Activated CD4-positive, alpha-beta T cell treated with anti-CD3 and anti-CD28 coated beads, Interleukin-2, amount 10 ng/mL, durations not matched to agents 7 days and 5 days (primary cell): Measurements from ENCODE around the gene ARID3B. TPM values are rescaled to one million over a fixed set of nuclear protein-coding genes. Genes with fewer than 3 reads are reported as not detected.
"Not testable (repeated sequence)": the region's sequence is repeated elsewhere in the genome, so short reads cannot be mapped to it uniquely, and the experiment has no call there.

ENCODE experiments used
- CTCF ChIA-PET: fragments of 350-600 bp; sonication (Branson Sonifier 250); formaldehyde crosslinking; loops from one replicate; lab custom pipeline; 2021; ENCODE audit warnings: antibody characterized with exemption; lab: Charles Lee
- POLR2A ChIA-PET: fragments of 350-600 bp; sonication (Branson Sonifier 250); formaldehyde crosslinking; loops from one replicate; lab custom pipeline; 2021; ENCODE audit warnings: antibody characterized with exemption; lab: Charles Lee
- DNase-seq: peaks from one replicate; pipeline ENCODE4 v3.0.0-alpha.2; 2020
- H3K27ac Mint-ChIP-seq: one replicate; pipeline ENCODE4 v1.8.0; 2021; ENCODE audit warnings: mild to moderate bottlenecking, moderate library complexity, mixed read lengths
- H3K27me3 Mint-ChIP-seq: one replicate; pipeline ENCODE4 v1.8.0; 2021; ENCODE audit warnings: mixed read lengths
- H3K36me3 Mint-ChIP-seq: one replicate; pipeline ENCODE4 v1.8.0; 2021; ENCODE audit warnings: low read depth, mixed read lengths
- H3K4me1 Mint-ChIP-seq: one replicate; pipeline ENCODE4 v1.8.0; 2021; ENCODE audit warnings: mixed read lengths
- H3K4me3 Mint-ChIP-seq: one replicate; pipeline ENCODE4 v1.8.0; 2021; ENCODE audit warnings: mild to moderate bottlenecking, moderate library complexity, mixed read lengths
- H3K9me3 Mint-ChIP-seq: one replicate; pipeline ENCODE4 v1.8.0; 2021; ENCODE audit warnings: mixed read lengths
- total RNA-seq, 2 experiments: library from RNA; stranded (reverse); gene quantifications; one replicate each; pipeline ENCODE4 v1.2.3, GENCODE V29; 2021

The ARID3B gene
- 10 to 100 TPM; 28.3 to 29.0 TPM for total RNA-seq

- no peaks in the 10 kb centered on the region for H3K9me3 Mint-ChIP-seq
- H3K36me3 Mint-ChIP-seq: peaks cover 23% of the 10 kb centered on the region
- H3K4me1 Mint-ChIP-seq: peaks cover 54% of the 10 kb centered on the region
- DNase-seq: peak; percentile 98
- peak within 1 kb of the TSS; percentile 96 for H3K27ac Mint-ChIP-seq
- ChIA-PET CTCF (interaction anchor here (0.6 to 1.7 kb wide), 11 partner anchors 11 to 549 kb away, joined by 3 to 6 read pairs (median 4); partner anchors contain the start of gene STOML1), POLR2A (interaction anchor here (0.7 to 1.2 kb wide), 4 partner anchors 12 to 77 kb away, joined by 3 to 4 read pairs (median 3); partner anchors contain the start of gene CLK3)
- H3K27me3 Mint-ChIP-seq: no peaks in the 10 kb centered on the region
- H3K4me3 Mint-ChIP-seq: peak within 1 kb of the TSS; percentile 92
Observed at GRCh38 chr15:74540761-74541493, at the start of gene ARID3B. TSS of gene ARID3B (plus strand) at chr15:74541220. CDS start at chr15:74543937, 2,717 bp downstream.

GRCh38 chr15:74496648-74497047, 44.4 kb upstream of the ARID3B start:
- no peaks in the 10 kb centered on the region for H3K9me3 Mint-ChIP-seq
- H3K4me1 Mint-ChIP-seq: no peaks in the 10 kb centered on the region
- H3K27me3 Mint-ChIP-seq: no peaks in the 10 kb centered on the region
- no peak overlapping the region for H3K27ac Mint-ChIP-seq
- no peak for DNase-seq
- ChIA-PET CTCF (no interaction called here), POLR2A (no interaction called here)
- H3K4me3 Mint-ChIP-seq: no peak overlapping the region
- H3K36me3 Mint-ChIP-seq: no peaks in the 10 kb centered on the region

GRCh38 chr15:74497584-74497983, 43.4 kb upstream of the ARID3B start:
- no peaks in the 10 kb centered on the region for H3K27me3 Mint-ChIP-seq
- peaks cover 2% of the 10 kb centered on the region for H3K36me3 Mint-ChIP-seq
- H3K4me3 Mint-ChIP-seq: no peak overlapping the region
- no peaks in the 10 kb centered on the region for H3K9me3 Mint-ChIP-seq
- peaks cover 2% of the 10 kb centered on the region for H3K4me1 Mint-ChIP-seq
- CTCF ChIA-PET: interaction anchor here (1.2 kb wide), 2 partner anchors 115 to 124 kb away, joined by 3 read pairs; no protein-coding TSS in a partner anchor
- POLR2A ChIA-PET: no interaction called here
- DNase-seq: no peak
- H3K27ac Mint-ChIP-seq: no peak overlapping the region

- ChIA-PET CTCF (interaction anchor here (1.4 to 1.8 kb wide), 2 partner anchors 56 to 128 kb away, joined by 3 read pairs; no protein-coding TSS in a partner anchor), POLR2A (no interaction called here)
- no peak for DNase-seq
- peaks cover 3% of the 10 kb centered on the region for H3K4me1 Mint-ChIP-seq
- no peaks in the 10 kb centered on the region for H3K9me3 Mint-ChIP-seq
- no peak overlapping the region for H3K4me3 Mint-ChIP-seq
- no peak overlapping the region for H3K27ac Mint-ChIP-seq
- no peaks in the 10 kb centered on the region for H3K27me3 Mint-ChIP-seq
- H3K36me3 Mint-ChIP-seq: peaks cover 8% of the 10 kb centered on the region
Observed at GRCh38 chr15:74499366-74499765, 41.7 kb upstream of the ARID3B start.

GRCh38 chr15:74500401-74500800, 40.6 kb upstream of the ARID3B start:
- Mint-ChIP-seq H3K9me3 (no peaks in the 10 kb centered on the region), H3K27ac (no peak overlapping the region), H3K36me3 (peaks cover 8% of the 10 kb centered on the region), H3K4me3 (no peak overlapping the region), H3K4me1 (peaks cover 3% of the 10 kb centered on the region), H3K27me3 (no peaks in the 10 kb centered on the region)
- DNase-seq: no peak
- CTCF ChIA-PET: interaction anchor here (1.8 kb wide), 1 partner anchor 55 kb away, joined by 3 read pairs; no protein-coding TSS in a partner anchor
- POLR2A ChIA-PET: no interaction called here

GRCh38 chr15:74502301-74502700, 38.7 kb upstream of the ARID3B start:
- DNase-seq: no peak
- no peak overlapping the region for H3K4me3 Mint-ChIP-seq
- ChIA-PET POLR2A (no interaction called here), CTCF (interaction anchor here (0.7 to 1.1 kb wide), 2 partner anchors 20 to 118 kb away, joined by 3 to 4 read pairs; no protein-coding TSS in a partner anchor)
- peaks cover 3% of the 10 kb centered on the region for H3K4me1 Mint-ChIP-seq
- no peaks in the 10 kb centered on the region for H3K9me3 Mint-ChIP-seq
- no peaks in the 10 kb centered on the region for H3K27me3 Mint-ChIP-seq
- no peak overlapping the region for H3K27ac Mint-ChIP-seq
- peaks cover 8% of the 10 kb centered on the region for H3K36me3 Mint-ChIP-seq

- Mint-ChIP-seq H3K9me3 (no peaks in the 10 kb centered on the region), H3K36me3 (peaks cover 8% of the 10 kb centered on the region), H3K27me3 (no peaks in the 10 kb centered on the region), H3K4me3 (no peak overlapping the region), H3K27ac (no peak overlapping the region), H3K4me1 (peaks cover 3% of the 10 kb centered on the region)
- POLR2A ChIA-PET: no interaction called here
- CTCF ChIA-PET: no interaction called here
- no peak for DNase-seq
Observed at GRCh38 chr15:74504418-74504817, 36.6 kb upstream of the ARID3B start.

GRCh38 chr15:74504836-74505235, 36.2 kb upstream of the ARID3B start:
- no peaks in the 10 kb centered on the region for H3K27me3 Mint-ChIP-seq
- CTCF ChIA-PET: no interaction called here
- DNase-seq: no peak
- no peaks in the 10 kb centered on the region for H3K9me3 Mint-ChIP-seq
- peaks cover 8% of the 10 kb centered on the region for H3K36me3 Mint-ChIP-seq
- POLR2A ChIA-PET: no interaction called here
- peaks cover 3% of the 10 kb centered on the region for H3K4me1 Mint-ChIP-seq
- H3K4me3 Mint-ChIP-seq: no peak overlapping the region
- no peak overlapping the region for H3K27ac Mint-ChIP-seq

- Mint-ChIP-seq H3K9me3 (no peaks in the 10 kb centered on the region), H3K4me1 (peaks cover 3% of the 10 kb centered on the region), H3K27me3 (no peaks in the 10 kb centered on the region), H3K4me3 (no peak overlapping the region), H3K36me3 (peaks cover 8% of the 10 kb centered on the region), H3K27ac (no peak overlapping the region)
- ChIA-PET POLR2A (no interaction called here), CTCF (no interaction called here)
- no peak for DNase-seq
Observed at GRCh38 chr15:74505837-74506514, 35.0 kb upstream of the ARID3B start.

GRCh38 chr15:74506515-74506840, 34.5 kb upstream of the ARID3B start:
- POLR2A ChIA-PET: no interaction called here
- Mint-ChIP-seq H3K9me3 (no peaks in the 10 kb centered on the region), H3K36me3 (peaks cover 8% of the 10 kb centered on the region), H3K27ac (no peak overlapping the region), H3K4me3 (no peak overlapping the region), H3K4me1 (peaks cover 8% of the 10 kb centered on the region), H3K27me3 (no peaks in the 10 kb centered on the region)
- CTCF ChIA-PET: no interaction called here
- DNase-seq: no peak

GRCh38 chr15:74511583-74511982, 29.4 kb upstream of the ARID3B start:
- Mint-ChIP-seq H3K27me3 (no peaks in the 10 kb centered on the region), H3K36me3 (no peaks in the 10 kb centered on the region), H3K27ac (peak overlapping the region; percentile 15), H3K4me1 (peaks cover 16% of the 10 kb centered on the region), H3K4me3 (no peak overlapping the region), H3K9me3 (no peaks in the 10 kb centered on the region)
- CTCF ChIA-PET: no interaction called here
- DNase-seq: no peak
- POLR2A ChIA-PET: no interaction called here

GRCh38 chr15:74514059-74514458, 27.0 kb upstream of the ARID3B start:
- H3K4me1 Mint-ChIP-seq: peaks cover 16% of the 10 kb centered on the region
- H3K4me3 Mint-ChIP-seq, DNase-seq, H3K36me3 Mint-ChIP-seq, H3K9me3 Mint-ChIP-seq, H3K27ac Mint-ChIP-seq, H3K27me3 Mint-ChIP-seq, POLR2A ChIA-PET: not testable (repeated sequence)
- CTCF ChIA-PET: interaction anchor here (1.4 kb wide), 1 partner anchor 27 kb away, joined by 4 read pairs; the partner anchor contains the start of gene ARID3B

- CTCF ChIA-PET: no interaction called here
- no peak overlapping the region for H3K4me3 Mint-ChIP-seq
- POLR2A ChIA-PET: no interaction called here
- H3K36me3 Mint-ChIP-seq: no peaks in the 10 kb centered on the region
- no peak for DNase-seq
- no peaks in the 10 kb centered on the region for H3K27me3 Mint-ChIP-seq
- H3K27ac Mint-ChIP-seq: no peak overlapping the region
- H3K9me3 Mint-ChIP-seq: no peaks in the 10 kb centered on the region
- H3K4me1 Mint-ChIP-seq: peaks cover 5% of the 10 kb centered on the region
Observed at GRCh38 chr15:74517096-74517495, 23.9 kb upstream of the ARID3B start.
